Parathyroid adenoma (tissue), 2 donors: Measurements from ENCODE around the gene NUBP2.

Experiments used
- H2AFZ ChIP-seq: fragments of 300-600 bp; sonication (generic); one replicate; pipeline ENCODE4 v1.7.0; 2017; ENCODE audit warnings: antibody characterized with exemption, mild to moderate bottlenecking
- H3K27ac ChIP-seq: fragments of 300-600 bp; sonication (generic); one replicate; pipeline ENCODE4 v1.7.0; 2017
- H3K27me3 ChIP-seq: fragments of 300-600 bp; sonication (generic); one replicate; pipeline ENCODE4 v1.7.0; 2017; ENCODE audit warnings: low read length; ENCODE audit not compliant: control insufficient read depth, insufficient read depth
- H3K36me3 ChIP-seq: fragments of 300-600 bp; sonication (generic); one replicate; pipeline ENCODE4 v1.7.0; 2017; ENCODE audit warnings: low read length; ENCODE audit not compliant: control insufficient read depth, insufficient read depth
- H3K4me1 ChIP-seq: fragments of 300-600 bp; sonication (generic); one replicate; pipeline ENCODE4 v1.7.0; 2017; ENCODE audit warnings: control low read depth
- H3K4me2 ChIP-seq: fragments of 300-600 bp; sonication (generic); one replicate; pipeline ENCODE4 v1.7.0; 2017; ENCODE audit warnings: low read length
- H3K4me3 ChIP-seq: fragments of 300-600 bp; sonication (generic); one replicate; pipeline ENCODE4 v1.7.0; 2017; ENCODE audit warnings: low read depth, low read length
- H3K79me2 ChIP-seq: fragments of 300-600 bp; sonication (generic); one replicate; pipeline ENCODE4 v1.7.0; 2017; ENCODE audit warnings: control low read depth
- H3K9ac ChIP-seq: fragments of 300-600 bp; sonication (generic); one replicate; pipeline ENCODE4 v1.7.0; 2017; ENCODE audit warnings: mild to moderate bottlenecking
- H3K9me3 ChIP-seq: fragments of 300-600 bp; sonication (generic); one replicate; pipeline ENCODE4 v1.7.0; 2017; ENCODE audit warnings: low read length; ENCODE audit not compliant: control insufficient read depth
- CTCF ChIP-seq: fragments of 300-600 bp; sonication (generic); IDR thresholded peaks from one replicate; pipeline ENCODE4 v1.7.0; 2017; ENCODE audit warnings: antibody characterized with exemption, mild to moderate bottlenecking
- donor health status: primary hyperparathyroidism.

The NUBP2 gene

DNA sequence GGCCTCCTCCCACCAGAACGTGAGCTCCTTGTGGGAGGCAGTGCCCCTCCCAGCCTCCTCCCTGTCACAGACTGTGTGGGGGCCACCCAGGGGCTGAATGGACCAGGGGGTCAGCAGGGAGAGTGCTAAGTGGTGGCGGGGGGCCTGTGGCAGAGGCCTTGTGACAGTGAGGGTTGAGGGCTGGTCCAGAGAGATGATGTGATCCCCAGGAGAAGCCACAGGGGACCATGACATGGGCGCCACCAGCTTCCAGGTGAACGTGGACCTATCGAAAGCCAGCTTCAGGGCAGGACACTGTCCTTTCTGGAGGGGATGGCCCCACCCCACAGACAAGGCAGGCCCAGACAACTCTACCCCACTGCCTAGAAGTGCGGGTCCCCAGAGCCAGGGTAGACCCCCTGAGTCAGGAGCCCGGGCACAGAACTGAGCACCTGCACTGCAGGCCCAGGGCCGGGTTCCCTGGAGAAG lies 3.5 kb upstream of the NUBP2 start:
- Histone ChIP-seq H3K4me2 (no peak overlapping the region), H2AFZ (no peak overlapping the region), H3K27ac (no peak overlapping the region), H3K36me3 (no peaks in the 10 kb centered on the region), H3K79me2 (peaks cover 13% of the 10 kb centered on the region), H3K9ac (no peak overlapping the region), H3K4me1 (peaks cover 4% of the 10 kb centered on the region), H3K4me3 (no peak overlapping the region), H3K9me3 (no peaks in the 10 kb centered on the region), H3K27me3 (no peaks in the 10 kb centered on the region)
- no peak for TF ChIP-seq CTCF

GRCh38 chr16:1779741-1780676 lies 2.8 kb upstream of the NUBP2 start:
- Histone ChIP-seq H3K4me2 (no peak overlapping the region), H3K36me3 (no peaks in the 10 kb centered on the region), H3K4me1 (peaks cover 4% of the 10 kb centered on the region), H3K79me2 (peaks cover 13% of the 10 kb centered on the region), H3K27ac (no peak overlapping the region), H3K27me3 (no peaks in the 10 kb centered on the region), H3K4me3 (no peak overlapping the region), H3K9me3 (no peaks in the 10 kb centered on the region), H2AFZ (no peak overlapping the region), H3K9ac (no peak overlapping the region)
- TF ChIP-seq CTCF: no peak

DNA sequence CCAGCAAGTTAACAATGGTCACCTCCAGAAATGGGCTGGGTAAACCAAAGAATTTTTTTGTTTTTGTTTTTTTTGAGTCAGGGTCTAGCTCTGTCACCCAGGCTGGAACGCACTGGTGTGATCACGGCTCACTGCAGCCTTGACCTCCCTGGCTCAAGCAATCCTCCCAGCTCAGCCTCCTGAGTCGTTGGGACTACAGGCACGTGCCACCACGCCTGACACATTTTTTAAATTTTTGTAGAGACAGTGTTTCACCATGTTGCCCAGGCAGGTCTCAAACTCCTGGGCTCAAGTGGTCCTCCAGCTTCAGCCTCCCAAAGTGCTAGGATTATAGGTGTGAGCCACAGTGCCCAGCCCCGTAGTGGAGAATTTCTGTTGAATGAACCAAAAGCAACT lies 2.1 kb upstream of the NUBP2 start:
- Histone ChIP-seq H3K27me3 (no peaks in the 10 kb centered on the region), H3K36me3 (no peaks in the 10 kb centered on the region), H2AFZ (no peak overlapping the region), H3K9ac (no peak overlapping the region), H3K4me1 (peaks cover 4% of the 10 kb centered on the region), H3K4me2 (no peak overlapping the region), H3K4me3 (no peak overlapping the region), H3K79me2 (peaks cover 20% of the 10 kb centered on the region), H3K9me3 (no peaks in the 10 kb centered on the region), H3K27ac (no peak overlapping the region)
- TF ChIP-seq CTCF: no peak

DNA sequence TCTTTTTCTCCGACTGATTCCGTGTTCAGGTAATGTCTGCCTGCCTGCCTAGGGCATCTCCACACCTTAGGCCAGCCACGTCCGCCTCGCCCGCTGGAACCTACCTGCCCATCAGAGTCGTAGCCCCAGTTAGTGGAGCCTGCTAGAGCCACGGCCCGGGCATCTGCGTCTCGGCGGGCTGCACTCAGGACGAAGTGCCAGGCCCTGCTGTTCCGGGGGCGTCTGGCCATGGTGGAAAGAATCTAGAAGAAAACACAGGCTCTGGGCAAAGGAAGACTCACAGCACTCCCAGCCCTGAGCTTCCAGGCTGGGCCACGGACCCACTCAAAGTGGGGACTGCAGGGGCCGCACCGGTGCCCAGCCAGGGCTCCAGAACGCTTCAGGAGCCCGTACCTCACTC lies 1.5 kb upstream of the NUBP2 start:
- H3K4me3 ChIP-seq: peak overlapping the region; percentile 82
- no peak overlapping the region for H3K27ac ChIP-seq
- no peaks in the 10 kb centered on the region for H3K9me3 ChIP-seq
- peak overlapping the region; percentile 67 for H3K4me2 ChIP-seq
- no peak overlapping the region for H2AFZ ChIP-seq
- H3K36me3 ChIP-seq: no peaks in the 10 kb centered on the region
- H3K4me1 ChIP-seq: peaks cover 4% of the 10 kb centered on the region
- peaks cover 26% of the 10 kb centered on the region for H3K79me2 ChIP-seq
- H3K9ac ChIP-seq: no peak overlapping the region
- H3K27me3 ChIP-seq: no peaks in the 10 kb centered on the region
- TF ChIP-seq CTCF: no peak
